HepG2 (cell line): ENCODE results near the gene CD300A. TPM values are rescaled to one million over a fixed set of nuclear protein-coding genes. Genes with fewer than 3 reads are reported as not detected.
A peak's percentile ranks its signal among the peaks of the same experiment; 100 is the strongest.

ENCODE experiments used
- CEBPZ ChIP-seq: IDR thresholded peaks from 2 replicates; pipeline ENCODE4 v1.6.1; 2012; ENCODE audit warnings: low read length, improper control_type of control experiment
- CSRNP2 ChIP-seq: sonication (generic); formaldehyde crosslinking; conservative IDR thresholded peaks from 2 replicates; pipeline ENCODE4 v1.8.0; 2022; ENCODE audit warnings: low read depth, missing genetic modification reagents
- IKZF1 ChIP-seq: fragments of 450-650 bp; IDR thresholded peaks from 2 replicates; pipeline ENCODE4 v1.7.1; 2016
- KDM6A ChIP-seq: IDR thresholded peaks from 2 replicates; pipeline ENCODE4 v1.6.1; 2016; ENCODE audit warnings: low read depth
- MTA1 ChIP-seq: sonication (generic); formaldehyde crosslinking; IDR thresholded peaks from 2 replicates; pipeline ENCODE4 v1.4.0; 2020; ENCODE audit warnings: missing genetic modification reagents, mild to moderate bottlenecking, borderline replicate concordance
- POLR2AphosphoS2 ChIP-seq: IDR thresholded peaks from 2 replicates; pipeline ENCODE4 v1.6.1; 2011; ENCODE audit warnings: low read depth, low read length, improper control_type of control experiment
- TBX3 ChIP-seq: fragments of 450-650 bp; IDR thresholded peaks from 2 replicates; pipeline ENCODE4 v1.6.1; 2017; ENCODE audit warnings: antibody characterized with exemption, mild to moderate bottlenecking, inconsistent platforms, borderline replicate concordance
- TOPORS ChIP-seq: sonication (generic); formaldehyde crosslinking; IDR thresholded peaks from 2 replicates; pipeline ENCODE4 v1.8.0; 2023; ENCODE audit warnings: mild to moderate bottlenecking, missing genetic modification reagents
- ZBTB7A ChIP-seq: sonication (generic); formaldehyde crosslinking; IDR thresholded peaks from 2 replicates; pipeline ENCODE4 v1.8.0; 2022; ENCODE audit warnings: mild to moderate bottlenecking, missing genetic modification reagents
- ZNF256 ChIP-seq: sonication (generic); formaldehyde crosslinking; conservative IDR thresholded peaks from 2 replicates; pipeline ENCODE4 v1.4.0; 2020; ENCODE audit warnings: missing genetic modification reagents
- ZNF282 ChIP-seq: fragments of 450-650 bp; IDR thresholded peaks from 2 replicates; pipeline ENCODE4 v1.6.1; 2018; ENCODE audit not compliant: partially characterized antibody
- ZNF530 ChIP-seq: sonication (generic); formaldehyde crosslinking; IDR thresholded peaks from 2 replicates; pipeline ENCODE4 v1.5.0; 2020; ENCODE audit warnings: low read depth, mild to moderate bottlenecking, missing genetic modification reagents
- ZNF557 ChIP-seq: sonication (generic); formaldehyde crosslinking; IDR thresholded peaks from 2 replicates; pipeline ENCODE4 v1.4.0; 2020; ENCODE audit warnings: missing genetic modification reagents
- ZNF616 ChIP-seq: sonication (generic); formaldehyde crosslinking; IDR thresholded peaks from 2 replicates; pipeline ENCODE4 v1.5.0; 2020; ENCODE audit warnings: low read depth, mild to moderate bottlenecking, missing genetic modification reagents
- ZNF766 ChIP-seq: sonication (generic); formaldehyde crosslinking; IDR thresholded peaks from 2 replicates; pipeline ENCODE4 v1.5.0; 2020; ENCODE audit warnings: missing genetic modification reagents, borderline replicate concordance
- ZNF773 ChIP-seq: sonication (generic); formaldehyde crosslinking; IDR thresholded peaks from 2 replicates; pipeline ENCODE4 v1.4.0; 2020; ENCODE audit warnings: missing genetic modification reagents, borderline replicate concordance
- polyA plus RNA-seq, 8 experiments: library from polyadenylated mRNA; depleted of rRNA in 3 of 8; stranded (reverse) in 7 of 8; unstranded in 1 of 8; fragments of >200 nt; fragmentation: Illumina TruSeq in 4 of 8; extraction: Trizol in 4 of 8; gene quantifications; 2 replicates each; pipeline versions ENCODE4 v1.2.1 to v1.2.3, GENCODE V29; 2011 to 2016; ENCODE audit warnings: low read depth in 4 of 8, missing spikeins in 1 of 8, mixed read lengths in 1 of 8; ENCODE audit not compliant: insufficient read depth in 1 of 8
- total RNA-seq, 5 experiments: library from RNA; depleted of rRNA; stranded (reverse); fragments of >200 nt; fragmentation: Illumina TruSeq; extraction: Trizol; gene quantifications; 2 replicates each; pipeline ENCODE4 v1.2.3, GENCODE V29; 2016; ENCODE audit warnings: low read depth in 1 of 5
- TF ChIP-seq, protein P1 (sequence below): sonication (generic); formaldehyde crosslinking; IDR thresholded peaks from 2 replicates; pipeline ENCODE4 v1.4.0; 2020; ENCODE audit warnings: mild to moderate bottlenecking, low read depth, missing genetic modification reagents
- TF ChIP-seq, protein P2 (sequence below): sonication (generic); formaldehyde crosslinking; IDR thresholded peaks from 2 replicates; pipeline ENCODE4 v1.5.0; 2020; ENCODE audit warnings: mild to moderate bottlenecking, missing genetic modification reagents
- TF ChIP-seq, protein P3 (sequence below): IDR thresholded peaks from 2 replicates; pipeline ENCODE4 v1.6.1; 2016; ENCODE audit warnings: low read depth, borderline replicate concordance

The CD300A gene
- total and polyA plus RNA-seq, 2 of the 13 experiments (the other 11 are each of a cell fraction or from before 2014, with no cell fraction given), result not detected

DNA sequence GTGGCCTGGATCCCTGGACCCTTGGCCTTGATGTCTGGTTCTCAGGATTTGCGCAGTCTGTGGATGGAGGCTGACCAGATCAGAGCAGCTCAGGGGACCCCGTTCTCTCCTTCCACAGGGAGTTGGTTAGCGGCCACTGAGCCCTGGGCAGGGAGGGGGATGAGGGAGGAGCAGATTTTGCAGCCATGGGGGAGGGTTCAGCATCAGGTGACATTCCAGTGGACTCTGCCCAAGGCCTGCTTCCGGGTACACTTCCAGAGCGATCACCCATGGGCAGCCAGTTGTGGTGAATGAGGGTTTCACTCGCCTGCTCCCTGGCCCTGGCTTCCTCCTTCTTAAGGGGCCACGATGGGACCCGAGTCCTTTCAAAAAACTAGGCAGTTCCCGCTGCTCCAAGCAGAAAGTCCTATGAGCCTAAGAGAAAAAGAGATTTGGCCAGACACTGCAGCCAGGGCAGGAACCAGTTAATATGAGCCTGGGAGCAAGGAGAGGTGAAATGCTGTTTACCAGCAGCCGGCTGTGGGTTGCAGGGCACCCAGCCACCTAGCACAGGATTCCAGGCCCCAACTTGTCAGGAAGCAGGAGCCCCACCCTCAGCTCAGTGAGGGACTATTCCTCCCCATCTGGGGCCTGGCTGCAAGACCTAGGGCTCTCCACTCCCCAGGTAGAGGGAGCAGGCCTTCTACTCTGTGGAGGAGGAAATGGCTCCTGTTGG is 39.2 kb upstream of the CD300A start (continued):
- TF ChIP-seq, protein P1, sequence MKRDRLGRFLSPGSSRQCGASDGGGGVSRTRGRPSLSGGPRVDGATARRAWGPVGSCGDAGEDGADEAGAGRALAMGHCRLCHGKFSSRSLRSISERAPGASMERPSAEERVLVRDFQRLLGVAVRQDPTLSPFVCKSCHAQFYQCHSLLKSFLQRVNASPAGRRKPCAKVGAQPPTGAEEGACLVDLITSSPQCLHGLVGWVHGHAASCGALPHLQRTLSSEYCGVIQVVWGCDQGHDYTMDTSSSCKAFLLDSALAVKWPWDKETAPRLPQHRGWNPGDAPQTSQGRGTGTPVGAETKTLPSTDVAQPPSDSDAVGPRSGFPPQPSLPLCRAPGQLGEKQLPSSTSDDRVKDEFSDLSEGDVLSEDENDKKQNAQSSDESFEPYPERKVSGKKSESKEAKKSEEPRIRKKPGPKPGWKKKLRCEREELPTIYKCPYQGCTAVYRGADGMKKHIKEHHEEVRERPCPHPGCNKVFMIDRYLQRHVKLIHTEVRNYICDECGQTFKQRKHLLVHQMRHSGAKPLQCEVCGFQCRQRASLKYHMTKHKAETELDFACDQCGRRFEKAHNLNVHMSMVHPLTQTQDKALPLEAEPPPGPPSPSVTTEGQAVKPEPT (CRISPR knock-in tag), result no peak
- TF ChIP-seq CEBPZ (no peak), MTA1 (CRISPR knock-in tag) (0 out of 2 replicates have a peak, but pooled peaks have one; percentile 67), POLR2AphosphoS2 (0 out of 2 replicates have a peak, but pooled peaks have one; percentile 50), ZNF282 (no peak), ZBTB7A (CRISPR knock-in tag) (0 out of 2 replicates have a peak, but pooled peaks have one; percentile 72), ZNF557 (CRISPR knock-in tag) (peak; percentile 48; the same call in 1 of the 2 replicates), ZNF616 (CRISPR knock-in tag) (no peak; the same call in 1 of the 2 replicates), ZNF773 (CRISPR knock-in tag) (no peak), CSRNP2 (no peak), ZNF256 (peak; percentile 5; the same call in 1 of the 2 replicates), TOPORS (CRISPR knock-in tag) (peak; percentile 73; the same call in 1 of the 2 replicates), IKZF1 (no peak), ZNF766 (CRISPR knock-in tag) (peak; percentile 81; the same call in 1 of the 2 replicates), KDM6A (no peak), ZNF530 (CRISPR knock-in tag) (no peak), TBX3 (no peak)
- TF ChIP-seq, protein P2, sequence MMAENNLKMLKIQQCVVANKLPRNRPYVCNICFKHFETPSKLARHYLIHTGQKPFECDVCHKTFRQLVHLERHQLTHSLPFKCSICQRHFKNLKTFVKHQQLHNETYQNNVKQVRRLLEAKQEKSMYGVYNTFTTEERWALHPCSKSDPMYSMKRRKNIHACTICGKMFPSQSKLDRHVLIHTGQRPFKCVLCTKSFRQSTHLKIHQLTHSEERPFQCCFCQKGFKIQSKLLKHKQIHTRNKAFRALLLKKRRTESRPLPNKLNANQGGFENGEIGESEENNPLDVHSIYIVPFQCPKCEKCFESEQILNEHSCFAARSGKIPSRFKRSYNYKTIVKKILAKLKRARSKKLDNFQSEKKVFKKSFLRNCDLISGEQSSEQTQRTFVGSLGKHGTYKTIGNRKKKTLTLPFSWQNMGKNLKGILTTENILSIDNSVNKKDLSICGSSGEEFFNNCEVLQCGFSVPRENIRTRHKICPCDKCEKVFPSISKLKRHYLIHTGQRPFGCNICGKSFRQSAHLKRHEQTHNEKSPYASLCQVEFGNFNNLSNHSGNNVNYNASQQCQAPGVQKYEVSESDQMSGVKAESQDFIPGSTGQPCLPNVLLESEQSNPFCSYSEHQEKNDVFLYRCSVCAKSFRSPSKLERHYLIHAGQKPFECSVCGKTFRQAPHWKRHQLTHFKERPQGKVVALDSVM (CRISPR knock-in tag), result no peak
- TF ChIP-seq, protein P3, sequence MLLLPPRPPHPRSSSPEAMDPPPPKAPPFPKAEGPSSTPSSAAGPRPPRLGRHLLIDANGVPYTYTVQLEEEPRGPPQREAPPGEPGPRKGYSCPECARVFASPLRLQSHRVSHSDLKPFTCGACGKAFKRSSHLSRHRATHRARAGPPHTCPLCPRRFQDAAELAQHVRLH, result no peak
